Type B pancreatic cell (in vitro differentiated cells): ENCODE measurements around the gene LGMN. TPM values are rescaled to one million over a fixed set of nuclear protein-coding genes. Genes with fewer than 3 reads are reported as not detected.

Source experiments
- DNase-seq: peaks from one replicate; pipeline ENCODE4 v3.0.0; 2021; ENCODE audit warnings: mixed read lengths; ENCODE audit not compliant: unreplicated experiment; ENCODE audit errors: extremely low spot score
- H3K27ac Mint-ChIP-seq: 2 replicates; pipeline ENCODE4 v1.8.0; 2021; ENCODE audit warnings: mild to moderate bottlenecking, mixed read lengths
- H3K27me3 Mint-ChIP-seq: 2 replicates; pipeline ENCODE4 v1.8.0; 2021; ENCODE audit warnings: mixed read lengths
- H3K36me3 Mint-ChIP-seq: 2 replicates; pipeline ENCODE4 v1.8.0; 2021; ENCODE audit warnings: mixed read lengths
- H3K4me1 Mint-ChIP-seq: one replicate; pipeline ENCODE4 v1.8.0; 2021; ENCODE audit warnings: mixed read lengths; ENCODE audit not compliant: unreplicated experiment
- H3K4me3 Mint-ChIP-seq: 2 replicates; pipeline ENCODE4 v1.8.0; 2021; ENCODE audit warnings: mild to moderate bottlenecking, mixed read lengths
- H3K9me3 Mint-ChIP-seq: 2 replicates; pipeline ENCODE4 v1.8.0; 2021; ENCODE audit warnings: mixed read lengths
- CTCF ChIP-seq: fragments of 200-600 bp; sonication (generic); conservative IDR thresholded peaks from 2 replicates; pipeline ENCODE4 v1.5.0; 2021; ENCODE audit warnings: antibody characterized with exemption, mild to moderate bottlenecking
- total RNA-seq: library from RNA; stranded (reverse); gene quantifications from 2 replicates; pipeline ENCODE4 v1.2.1, GENCODE V29; 2021; ENCODE audit warnings: low replicate concordance

Gene LGMN
- total RNA-seq, 1 donor from 2014 or later = 71.2 TPM

DNA sequence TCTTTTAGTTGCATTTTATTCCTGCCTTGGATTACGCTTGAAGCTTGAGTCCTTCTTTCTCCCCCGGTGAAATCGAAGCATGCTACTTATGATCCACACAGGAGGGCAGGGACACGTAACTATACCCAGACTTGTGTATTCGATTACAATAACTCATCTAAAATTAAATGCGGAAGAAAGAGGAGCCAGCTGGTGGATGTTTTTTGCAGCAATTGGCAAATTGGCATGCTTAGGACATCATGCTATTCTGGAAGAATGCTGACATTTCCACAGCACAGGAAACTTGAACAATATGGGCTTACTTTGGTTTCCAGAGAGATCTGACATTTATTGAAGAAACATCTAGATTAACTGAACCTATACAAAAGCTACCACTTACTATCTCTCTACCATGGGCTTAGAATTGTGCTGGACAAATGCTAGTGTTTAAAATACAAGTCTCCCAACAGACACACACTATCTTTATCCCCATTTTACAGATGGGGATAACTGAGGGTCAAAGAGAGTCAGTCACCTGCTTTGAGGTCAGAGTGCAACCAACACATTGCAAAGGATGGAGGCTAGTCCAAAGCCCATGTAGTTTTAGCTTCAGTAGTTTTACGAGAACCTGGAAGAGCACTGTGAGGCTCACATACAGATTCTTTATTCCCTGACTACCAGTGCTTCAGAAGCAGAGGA is 36.3 kb downstream of the LGMN start:
- Mint-ChIP-seq H3K4me1 (no peaks in the 10 kb centered on the region), H3K9me3 (no peaks in the 10 kb centered on the region), H3K27ac (no peak overlapping the region), H3K4me3 (no peak overlapping the region), H3K36me3 (peaks cover 8% of the 10 kb centered on the region), H3K27me3 (no peaks in the 10 kb centered on the region)
- DNase-seq = no peak
- no peak for TF ChIP-seq CTCF

- no peak overlapping the region for H3K27ac Mint-ChIP-seq
- no peaks in the 10 kb centered on the region for H3K27me3 Mint-ChIP-seq
- no peaks in the 10 kb centered on the region for H3K4me1 Mint-ChIP-seq
- peaks cover 8% of the 10 kb centered on the region for H3K36me3 Mint-ChIP-seq
- H3K9me3 Mint-ChIP-seq = no peaks in the 10 kb centered on the region
- no peak for DNase-seq
- no peak overlapping the region for H3K4me3 Mint-ChIP-seq
- TF ChIP-seq CTCF = no peak
These were observed 38.5 kb downstream of the LGMN start for GRCh38 chr14:92710001-92710341.

- H3K36me3 Mint-ChIP-seq = peaks cover 12% of the 10 kb centered on the region
- DNase-seq = no peak
- no peak overlapping the region for H3K4me3 Mint-ChIP-seq
- no peak for TF ChIP-seq CTCF
- no peaks in the 10 kb centered on the region for H3K27me3 Mint-ChIP-seq
- no peak overlapping the region for H3K27ac Mint-ChIP-seq
- no peaks in the 10 kb centered on the region for H3K4me1 Mint-ChIP-seq
- H3K9me3 Mint-ChIP-seq = no peaks in the 10 kb centered on the region
These were observed 39.0 kb downstream of the LGMN start for GRCh38 chr14:92709340-92710000.

- DNase-seq = no peak
- H3K27me3 Mint-ChIP-seq = no peaks in the 10 kb centered on the region
- H3K27ac Mint-ChIP-seq = no peak overlapping the region
- TF ChIP-seq CTCF = no peak
- H3K4me1 Mint-ChIP-seq = no peaks in the 10 kb centered on the region
- H3K36me3 Mint-ChIP-seq = peaks cover 7% of the 10 kb centered on the region
- H3K9me3 Mint-ChIP-seq = no peaks in the 10 kb centered on the region
- H3K4me3 Mint-ChIP-seq = no peak overlapping the region
These were observed 42.0 kb downstream of the LGMN start for GRCh38 chr14:92706386-92706785.

GRCh38 chr14:92704821-92705220 is 43.6 kb downstream of the LGMN start:
- H3K4me3 Mint-ChIP-seq = no peak overlapping the region
- H3K4me1 Mint-ChIP-seq = no peaks in the 10 kb centered on the region
- TF ChIP-seq CTCF = no peak
- H3K27ac Mint-ChIP-seq = no peak overlapping the region
- DNase-seq = no peak
- H3K9me3 Mint-ChIP-seq = no peaks in the 10 kb centered on the region
- peaks cover 7% of the 10 kb centered on the region for H3K36me3 Mint-ChIP-seq
- H3K27me3 Mint-ChIP-seq = no peaks in the 10 kb centered on the region
